Colonic mucosa (tissue), 4 donors: ENCODE measurements around the gene DMBX1. TPM values are rescaled to one million over a fixed set of nuclear protein-coding genes. Genes with fewer than 3 reads are reported as not detected.

Source experiments
- DNase-seq: peaks from one replicate; pipeline ENCODE4 v3.0.0-alpha.2; 2020
- H3K27ac ChIP-seq: fragments of 200-600 bp; one replicate; pipeline ENCODE4 v1.8.0; 2021
- H3K27me3 ChIP-seq: fragments of 200-600 bp; one replicate; pipeline ENCODE4 v1.8.0; 2021
- H3K36me3 ChIP-seq: fragments of 200-600 bp; one replicate; pipeline ENCODE4 v1.8.0; 2021
- H3K4me1 ChIP-seq: fragments of 200-600 bp; one replicate; pipeline ENCODE4 v1.8.0; 2021; ENCODE audit warnings: mild to moderate bottlenecking
- H3K4me3 ChIP-seq: fragments of 200-600 bp; one replicate; pipeline ENCODE4 v1.8.0; 2021
- H3K9ac ChIP-seq, 2 donors: one replicate each; pipeline ENCODE4 v1.7.0; 2013; ENCODE audit warnings: control low read depth in 2 of 2, low read depth in 2 of 2, low read length in 2 of 2
- H3K9me3 ChIP-seq: fragments of 200-600 bp; one replicate; pipeline ENCODE4 v1.8.0; 2021
- CTCF ChIP-seq: fragments of 200-600 bp; IDR thresholded peaks from one replicate; pipeline ENCODE4 v1.8.0; 2022; ENCODE audit warnings: antibody characterized with exemption, mild to moderate bottlenecking
- intact Hi-C: fragments of 100-400 bp; cut with DNase I; formaldehyde crosslinking; loops from one replicate; pipeline ENCODE4 v1.14.1; 2022
- total RNA-seq, 2 donors: library from RNA; stranded (reverse); fragmentation: NEBNext Ultra II Directional in 1 of 2; extraction: Animal tissue kit (Norgen Biotek cat#: 25700) in 1 of 2; gene quantifications; one replicate each; pipeline ENCODE4 v1.2.1, GENCODE V29; 2021
- donor health status: healthy.
- donor health status: DM: no; HTN: no; CAD: no.
- donor health status: DM: no; HTN: no; CAD: no.

Gene DMBX1
- total RNA-seq, 2 donors from 2014 or later, result not detected

- no peaks in the 10 kb centered on the region for H3K4me1 ChIP-seq
- no peak overlapping the region for H3K4me3 ChIP-seq
- intact Hi-C loops, result no loop called here
- DNase-seq, result no peak
- H3K9ac ChIP-seq, result no peak overlapping the region
- TF ChIP-seq CTCF, result no peak
- peaks cover 29% of the 10 kb centered on the region for H3K27me3 ChIP-seq
- no peaks in the 10 kb centered on the region for H3K9me3 ChIP-seq
- H3K27ac ChIP-seq, result no peak overlapping the region
- H3K36me3 ChIP-seq, result no peaks in the 10 kb centered on the region
Measured at GRCh38 chr1:46450160-46450517, 39.5 kb upstream of the DMBX1 start.

GRCh38 chr1:46451948-46452930, 37.4 kb upstream of the DMBX1 start:
- intact Hi-C loops, result no loop called here
- Histone ChIP-seq H3K36me3 (no peaks in the 10 kb centered on the region), H3K4me3 (no peak overlapping the region), H3K9ac (no peak overlapping the region), H3K27ac (no peak overlapping the region), H3K9me3 (no peaks in the 10 kb centered on the region), H3K4me1 (no peaks in the 10 kb centered on the region), H3K27me3 (peaks cover 25% of the 10 kb centered on the region)
- no peak for DNase-seq
- no peak for TF ChIP-seq CTCF

GRCh38 chr1:46452931-46453325, 36.7 kb upstream of the DMBX1 start:
- Histone ChIP-seq H3K36me3 (no peaks in the 10 kb centered on the region), H3K27me3 (peaks cover 18% of the 10 kb centered on the region), H3K9ac (no peak overlapping the region), H3K27ac (no peak overlapping the region), H3K9me3 (no peaks in the 10 kb centered on the region), H3K4me1 (no peaks in the 10 kb centered on the region), H3K4me3 (no peak overlapping the region)
- no peak for DNase-seq
- TF ChIP-seq CTCF, result no peak
- intact Hi-C loops, result no loop called here

GRCh38 chr1:46453449-46453848, 36.2 kb upstream of the DMBX1 start:
- TF ChIP-seq CTCF, result no peak
- Histone ChIP-seq H3K27me3 (peaks cover 13% of the 10 kb centered on the region), H3K9ac (no peak overlapping the region), H3K9me3 (no peaks in the 10 kb centered on the region), H3K4me3 (no peak overlapping the region), H3K36me3 (no peaks in the 10 kb centered on the region), H3K4me1 (no peaks in the 10 kb centered on the region), H3K27ac (no peak overlapping the region)
- intact Hi-C loops, result no loop called here
- DNase-seq, result no peak

GRCh38 chr1:46455951-46456350, 33.7 kb upstream of the DMBX1 start:
- Histone ChIP-seq H3K9ac (no peak overlapping the region), H3K27ac (no peak overlapping the region), H3K9me3 (no peaks in the 10 kb centered on the region), H3K4me3 (no peak overlapping the region), H3K27me3 (no peaks in the 10 kb centered on the region), H3K36me3 (no peaks in the 10 kb centered on the region), H3K4me1 (no peaks in the 10 kb centered on the region)
- no peak for DNase-seq
- intact Hi-C loops, result no loop called here
- TF ChIP-seq CTCF, result no peak
